Measurements from ENCODE around the gene PLXND1.
A peak's percentile ranks its signal among the peaks of the same experiment; 100 is the strongest.

PLXND1 gene

DNA sequence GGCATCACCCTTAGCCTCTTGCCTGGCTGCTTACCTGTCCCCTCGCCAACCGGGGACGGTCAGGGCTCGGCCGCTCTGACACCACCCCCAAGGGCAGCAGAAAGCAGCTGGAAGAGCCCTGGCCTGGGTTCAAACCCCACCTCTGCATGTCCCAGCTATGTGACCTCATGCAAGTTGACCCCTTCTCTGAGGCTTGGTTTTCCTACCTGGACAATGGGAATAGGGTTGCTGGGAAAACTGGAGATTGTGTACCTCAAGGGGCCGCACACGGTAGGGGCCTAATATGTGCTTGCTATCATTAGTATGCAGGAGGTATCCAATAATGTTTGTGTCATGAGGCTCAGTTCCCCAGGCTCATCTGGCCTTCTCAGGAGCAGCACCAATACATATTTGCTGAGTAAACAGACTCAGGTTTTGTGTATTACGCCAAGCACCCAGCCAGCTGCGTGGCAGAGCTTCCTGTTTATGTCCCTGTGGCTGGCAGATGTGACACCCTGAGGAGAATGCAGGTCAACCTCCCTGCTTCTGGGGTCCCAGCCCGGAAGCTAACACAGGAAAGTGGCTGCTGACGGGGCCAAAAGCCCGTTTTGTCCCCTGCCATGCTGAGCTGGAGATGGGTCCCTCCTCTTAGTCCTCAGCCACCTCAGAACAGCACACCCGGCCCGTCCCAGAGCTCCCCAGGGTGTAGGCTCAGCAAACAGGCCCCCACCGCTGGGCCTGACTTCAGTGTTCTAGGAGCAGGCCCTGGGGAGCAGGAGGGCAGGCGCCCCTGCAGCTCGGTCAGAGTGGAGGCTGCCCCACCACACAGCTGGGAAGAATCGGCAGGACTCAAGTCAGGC is 29.7 kb downstream of the PLXND1 start:
- Histone ChIP-seq H3K36me3 (peaks cover 46 to 91% (median 79%) of the 10 kb centered on the region in 3 donors), H3K27me3 (no peaks in the 10 kb centered on the region), H3K9me3 (no peaks in the 10 kb centered on the region), H3K4me1 (peaks cover 0 to 33% (median 5%) of the 10 kb centered on the region in 4 donors), H3K27ac (peak overlapping the region; percentile 26 to 51), H3K4me3 (no peak overlapping the region)
- DNase-seq = peak in 1 of 2 donors; percentile 73
- intact Hi-C loops (cut with DNase I; ENCODE audit: low total_unique reads) = no loop called here
- TF ChIP-seq, protein P1, sequence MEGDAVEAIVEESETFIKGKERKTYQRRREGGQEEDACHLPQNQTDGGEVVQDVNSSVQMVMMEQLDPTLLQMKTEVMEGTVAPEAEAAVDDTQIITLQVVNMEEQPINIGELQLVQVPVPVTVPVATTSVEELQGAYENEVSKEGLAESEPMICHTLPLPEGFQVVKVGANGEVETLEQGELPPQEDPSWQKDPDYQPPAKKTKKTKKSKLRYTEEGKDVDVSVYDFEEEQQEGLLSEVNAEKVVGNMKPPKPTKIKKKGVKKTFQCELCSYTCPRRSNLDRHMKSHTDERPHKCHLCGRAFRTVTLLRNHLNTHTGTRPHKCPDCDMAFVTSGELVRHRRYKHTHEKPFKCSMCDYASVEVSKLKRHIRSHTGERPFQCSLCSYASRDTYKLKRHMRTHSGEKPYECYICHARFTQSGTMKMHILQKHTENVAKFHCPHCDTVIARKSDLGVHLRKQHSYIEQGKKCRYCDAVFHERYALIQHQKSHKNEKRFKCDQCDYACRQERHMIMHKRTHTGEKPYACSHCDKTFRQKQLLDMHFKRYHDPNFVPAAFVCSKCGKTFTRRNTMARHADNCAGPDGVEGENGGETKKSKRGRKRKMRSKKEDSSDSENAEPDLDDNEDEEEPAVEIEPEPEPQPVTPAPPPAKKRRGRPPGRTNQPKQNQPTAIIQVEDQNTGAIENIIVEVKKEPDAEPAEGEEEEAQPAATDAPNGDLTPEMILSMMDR (IDR thresholded peaks at IDR 0.05) = no peak

DNA sequence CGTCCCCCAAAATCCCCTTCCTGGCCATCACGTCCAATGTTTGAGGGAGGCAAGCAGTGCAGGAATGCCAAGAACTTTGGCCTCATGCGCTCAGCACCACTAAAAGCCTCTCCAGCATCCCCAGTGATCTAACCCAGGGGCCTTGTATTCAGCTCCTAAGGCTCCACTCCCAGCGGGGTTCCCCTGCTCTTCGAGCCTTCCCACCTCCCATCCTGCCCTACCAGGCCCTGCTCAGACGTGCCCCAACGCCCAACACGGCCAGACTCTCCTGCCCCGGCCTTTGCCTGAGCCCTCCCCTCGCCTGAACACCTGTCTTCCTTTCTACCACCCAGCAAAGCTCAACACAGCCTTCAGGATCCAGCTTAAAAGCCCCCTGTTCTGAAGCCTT is 30.5 kb downstream of the PLXND1 start:
- TF ChIP-seq, protein P1 (IDR thresholded peaks at IDR 0.05) = no peak
- intact Hi-C loops (cut with DNase I; ENCODE audit: low total_unique reads) = no loop called here

DNA sequence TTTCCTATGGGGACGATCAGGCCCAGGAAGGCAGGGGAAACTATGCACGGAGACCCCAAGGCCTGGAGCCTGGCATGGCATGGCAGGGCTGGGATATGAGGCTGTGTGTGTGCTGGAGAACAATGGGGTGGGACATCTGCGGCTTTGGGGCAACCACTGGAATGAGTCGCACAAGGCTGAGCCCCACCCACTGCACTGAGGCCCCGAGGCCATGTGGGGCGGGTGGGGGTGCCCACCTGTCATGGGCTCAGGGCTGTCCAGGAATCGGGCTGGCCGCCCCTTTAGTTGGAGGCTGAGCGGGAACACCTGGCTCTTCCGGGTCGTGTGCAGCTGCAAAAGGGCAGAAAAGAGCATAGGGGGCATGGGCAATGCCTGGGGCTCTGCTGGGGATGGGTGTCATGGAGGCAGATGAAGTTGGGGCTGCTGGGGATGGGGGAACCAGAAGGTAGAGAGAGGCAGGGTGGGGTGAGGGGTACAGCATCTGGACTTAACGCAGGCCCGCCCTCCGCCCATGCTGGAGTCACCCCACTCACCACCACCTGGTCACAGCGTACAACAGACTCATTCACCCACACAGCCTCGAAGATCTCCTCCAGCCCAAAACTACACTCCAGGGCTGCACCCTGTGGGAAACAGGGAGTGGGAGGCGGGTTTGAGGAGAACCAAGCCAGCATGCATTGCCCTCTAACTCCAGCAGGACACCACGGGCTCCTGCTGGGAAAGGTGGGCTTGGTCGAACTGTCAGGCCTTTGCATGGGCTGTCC is 31.1 kb downstream of the PLXND1 start:
- Histone ChIP-seq H3K4me1 (peaks cover 0 to 24% (median 3%) of the 10 kb centered on the region in 4 donors), H3K36me3 (peaks cover 58 to 93% (median 84%) of the 10 kb centered on the region in 3 donors), H3K27me3 (no peaks in the 10 kb centered on the region), H3K27ac (no peak overlapping the region), H3K9me3 (no peaks in the 10 kb centered on the region), H3K4me3 (no peak overlapping the region)
- intact Hi-C loops (cut with DNase I; ENCODE audit: low total_unique reads) = no loop called here
- no peak for DNase-seq
- TF ChIP-seq, protein P1 (IDR thresholded peaks at IDR 0.05) = no peak

More for the DNA sequence above, 30.5 kb downstream of the PLXND1 start:
- Histone ChIP-seq H3K36me3 (peaks cover 52 to 93% (median 80%) of the 10 kb centered on the region in 3 donors), H3K27me3 (no peaks in the 10 kb centered on the region), H3K4me1 (peaks cover 0 to 30% (median 4%) of the 10 kb centered on the region in 4 donors), H3K27ac (no peak overlapping the region), H3K9me3 (no peaks in the 10 kb centered on the region), H3K4me3 (no peak overlapping the region)
- DNase-seq = no peak

DNA sequence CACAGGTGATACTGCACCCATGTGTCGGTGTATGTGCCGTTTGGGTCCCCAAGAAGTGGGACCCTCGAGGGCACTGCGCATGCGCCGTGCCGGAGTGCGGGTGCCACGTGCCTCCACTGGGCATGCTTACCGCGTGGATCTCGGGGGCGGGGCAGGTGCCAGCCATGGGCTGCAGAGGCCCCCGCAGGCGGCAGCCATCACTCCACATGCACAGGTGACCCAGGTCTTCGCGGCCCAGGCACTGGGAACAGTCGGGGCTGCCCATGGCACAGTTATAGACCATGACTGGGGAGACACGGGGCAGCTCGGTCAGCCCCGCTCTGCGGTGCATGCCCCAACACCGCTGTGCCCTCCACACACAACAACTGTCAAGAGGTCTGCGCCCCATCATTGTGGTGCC is 32.3 kb downstream of the PLXND1 start:
- H3K27ac ChIP-seq = no peak overlapping the region
- no peaks in the 10 kb centered on the region for H3K9me3 ChIP-seq
- H3K4me3 ChIP-seq = no peak overlapping the region
- TF ChIP-seq, protein P1 (IDR thresholded peaks at IDR 0.05) = no peak
- H3K4me1 ChIP-seq = peaks cover 0 to 14% (median 0%) of the 10 kb centered on the region in 4 donors
- H3K36me3 ChIP-seq = peaks cover 68 to 93% (median 92%) of the 10 kb centered on the region in 3 donors
- intact Hi-C loops (cut with DNase I; ENCODE audit: low total_unique reads) = no loop called here
- no peaks in the 10 kb centered on the region for H3K27me3 ChIP-seq
- DNase-seq = no peak

DNA sequence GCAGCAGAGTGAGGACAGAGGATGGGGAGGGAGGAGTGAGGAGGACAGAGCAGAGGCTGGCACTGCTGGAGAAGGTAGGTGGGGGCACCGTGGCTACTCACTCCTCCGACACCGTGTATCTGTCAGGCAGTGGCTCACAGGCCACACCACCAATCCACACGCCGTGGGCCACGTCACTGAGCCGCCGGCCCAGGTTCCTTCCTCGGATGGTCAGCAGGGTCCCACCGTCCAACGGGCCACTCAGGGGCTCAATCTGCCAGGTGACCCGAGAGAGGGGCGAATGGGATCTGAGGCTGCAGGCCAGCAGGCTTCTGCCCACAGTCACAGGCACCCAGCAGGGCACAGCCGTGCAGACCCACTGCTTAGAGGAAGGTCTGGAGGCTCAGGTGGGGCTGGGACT is 33.0 kb downstream of the PLXND1 start:
- TF ChIP-seq, protein P1 (IDR thresholded peaks at IDR 0.05) = no peak
- H3K4me1 ChIP-seq = peaks cover 0 to 14% (median 0%) of the 10 kb centered on the region in 4 donors
- no peaks in the 10 kb centered on the region for H3K9me3 ChIP-seq
- no peak overlapping the region for H3K4me3 ChIP-seq
- H3K27ac ChIP-seq = no peak overlapping the region
- intact Hi-C loops (cut with DNase I; ENCODE audit: low total_unique reads) = no loop called here
- H3K27me3 ChIP-seq = no peaks in the 10 kb centered on the region
- H3K36me3 ChIP-seq = peaks cover 71 to 94% (median 89%) of the 10 kb centered on the region in 3 donors
- no peak for DNase-seq
